ENCODE measurements around the gene KITLG.

GRCh38 chr12:88495031-88495430, 85.2 kb downstream of the KITLG start:
- TF ChIP-seq, protein P1, sequence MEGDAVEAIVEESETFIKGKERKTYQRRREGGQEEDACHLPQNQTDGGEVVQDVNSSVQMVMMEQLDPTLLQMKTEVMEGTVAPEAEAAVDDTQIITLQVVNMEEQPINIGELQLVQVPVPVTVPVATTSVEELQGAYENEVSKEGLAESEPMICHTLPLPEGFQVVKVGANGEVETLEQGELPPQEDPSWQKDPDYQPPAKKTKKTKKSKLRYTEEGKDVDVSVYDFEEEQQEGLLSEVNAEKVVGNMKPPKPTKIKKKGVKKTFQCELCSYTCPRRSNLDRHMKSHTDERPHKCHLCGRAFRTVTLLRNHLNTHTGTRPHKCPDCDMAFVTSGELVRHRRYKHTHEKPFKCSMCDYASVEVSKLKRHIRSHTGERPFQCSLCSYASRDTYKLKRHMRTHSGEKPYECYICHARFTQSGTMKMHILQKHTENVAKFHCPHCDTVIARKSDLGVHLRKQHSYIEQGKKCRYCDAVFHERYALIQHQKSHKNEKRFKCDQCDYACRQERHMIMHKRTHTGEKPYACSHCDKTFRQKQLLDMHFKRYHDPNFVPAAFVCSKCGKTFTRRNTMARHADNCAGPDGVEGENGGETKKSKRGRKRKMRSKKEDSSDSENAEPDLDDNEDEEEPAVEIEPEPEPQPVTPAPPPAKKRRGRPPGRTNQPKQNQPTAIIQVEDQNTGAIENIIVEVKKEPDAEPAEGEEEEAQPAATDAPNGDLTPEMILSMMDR (IDR thresholded peaks at IDR 0.05): no peak
- TF ChIP-seq POLR2A (IDR thresholded peaks at IDR 0.05): no peak
